SK-N-MC (cell line): ENCODE data around the gene FBXL22.

Source experiments
- EZH2 ChIP-seq: fragments of 200-600 bp; sonication (generic); IDR thresholded peaks from one replicate; pipeline ENCODE4 v1.6.1; 2017; ENCODE audit warnings: antibody characterized with exemption
- FOXP2 ChIP-seq: optimal IDR thresholded peaks from 2 replicates; pipeline ENCODE3; 2011; ENCODE audit warnings: mild to moderate bottlenecking, moderate library complexity; ENCODE audit not compliant: insufficient read depth; ENCODE audit errors: extremely low read length, control extremely low read depth
- POLR2AphosphoS5 ChIP-seq: IDR thresholded peaks from 2 replicates; pipeline ENCODE4 v1.6.1; 2012; ENCODE audit warnings: mild to moderate bottlenecking, low read depth, low read length, borderline replicate concordance

DNA sequence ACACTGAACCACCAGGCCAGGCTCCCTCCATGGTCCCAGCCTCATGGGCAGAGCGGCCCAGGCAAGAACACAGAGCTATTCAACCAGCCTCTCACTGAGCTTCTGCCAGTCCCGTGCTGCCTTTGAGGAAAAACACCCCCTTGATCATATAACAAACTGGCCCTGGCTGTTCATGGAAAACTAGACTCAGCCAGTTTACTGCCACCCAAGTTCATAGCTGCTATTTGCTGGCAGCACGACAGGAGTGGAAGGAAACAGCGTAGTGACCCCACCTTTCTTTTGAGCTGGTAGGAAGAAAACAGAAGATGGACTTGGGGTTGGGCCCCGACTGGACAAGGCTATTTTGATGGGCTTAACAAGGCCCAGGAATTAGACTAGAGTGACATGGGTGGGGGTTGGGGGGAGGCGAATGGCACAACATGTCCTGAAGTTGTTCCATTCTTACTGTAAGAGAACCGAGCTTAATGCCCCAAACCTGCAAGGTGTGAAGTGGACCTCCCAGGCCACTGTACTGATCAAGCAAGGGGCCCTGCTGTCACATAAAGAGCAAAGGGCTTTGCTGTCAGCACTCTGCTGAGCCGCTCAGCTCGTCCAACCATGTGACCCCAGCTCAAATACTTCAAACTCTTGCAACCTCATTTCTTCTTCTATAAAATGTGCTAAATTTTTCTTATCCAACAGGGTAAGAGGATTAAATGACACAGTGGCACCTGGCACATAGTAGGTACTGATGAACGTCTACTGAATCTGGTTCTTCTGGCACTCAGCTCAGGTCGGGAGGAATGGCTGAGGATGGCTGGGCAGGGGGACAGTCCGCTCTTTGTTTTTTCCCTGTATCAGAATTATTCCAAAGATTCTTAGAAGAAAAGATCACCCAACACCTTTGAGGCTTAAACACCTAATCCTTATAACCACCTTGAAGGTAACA is 1.6 kb downstream of the FBXL22 start:
- no peak for TF ChIP-seq EZH2
- no peak for TF ChIP-seq POLR2AphosphoS5
- TF ChIP-seq FOXP2: no peak
